GM20431 (cell line): ENCODE measurements around the gene LRP1.

ENCODE experiments used
- in situ Hi-C: fragments of 300-500 bp; cut with MseI, MboI; formaldehyde crosslinking; loops from one replicate; pipeline ENCODE4 v1.15.0; 2020; ENCODE audit warnings: low sequenced_read_pairs; ENCODE audit not compliant: unreplicated experiment

Gene LRP1

DNA sequence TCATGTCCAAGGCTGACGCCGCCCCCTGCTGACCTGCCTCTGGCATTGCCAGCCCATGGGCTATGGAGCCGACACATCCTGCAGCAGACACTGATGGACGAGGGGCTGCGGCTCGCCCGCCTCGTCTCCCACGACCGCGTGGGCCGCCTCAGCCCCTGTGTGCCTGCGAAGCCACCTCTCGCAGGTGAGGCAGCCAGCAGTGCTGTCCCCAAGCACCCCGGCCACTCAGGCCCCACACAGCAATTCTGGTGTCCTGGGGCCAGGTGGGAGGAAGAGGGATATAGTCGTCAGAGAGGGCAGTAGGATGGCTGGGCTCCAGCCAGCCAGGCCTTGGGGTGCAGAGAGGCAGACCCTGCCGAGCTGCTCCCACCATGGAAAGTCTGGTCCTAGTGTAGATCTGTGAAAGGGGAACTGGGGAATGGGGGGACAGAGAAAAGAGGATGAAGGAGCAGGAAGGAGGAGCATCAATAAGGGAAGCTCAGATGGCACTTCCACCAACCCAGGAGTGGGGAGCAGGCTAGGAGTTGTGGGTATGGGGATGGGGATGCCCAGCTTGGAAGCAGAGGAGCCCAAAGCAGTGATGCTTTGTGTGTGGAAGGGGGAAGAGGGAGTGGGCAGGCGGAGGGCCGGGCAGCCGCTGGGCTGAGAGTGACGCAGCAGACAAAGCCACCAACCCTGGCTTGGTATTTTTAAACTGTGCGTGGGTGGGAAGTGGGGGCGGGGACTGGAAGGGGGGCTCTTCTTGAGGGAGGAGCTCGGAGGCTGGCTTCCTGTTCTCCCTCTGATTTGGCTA is 34.7 kb upstream of the LRP1 start:
- in situ Hi-C loops: no loop called here

DNA sequence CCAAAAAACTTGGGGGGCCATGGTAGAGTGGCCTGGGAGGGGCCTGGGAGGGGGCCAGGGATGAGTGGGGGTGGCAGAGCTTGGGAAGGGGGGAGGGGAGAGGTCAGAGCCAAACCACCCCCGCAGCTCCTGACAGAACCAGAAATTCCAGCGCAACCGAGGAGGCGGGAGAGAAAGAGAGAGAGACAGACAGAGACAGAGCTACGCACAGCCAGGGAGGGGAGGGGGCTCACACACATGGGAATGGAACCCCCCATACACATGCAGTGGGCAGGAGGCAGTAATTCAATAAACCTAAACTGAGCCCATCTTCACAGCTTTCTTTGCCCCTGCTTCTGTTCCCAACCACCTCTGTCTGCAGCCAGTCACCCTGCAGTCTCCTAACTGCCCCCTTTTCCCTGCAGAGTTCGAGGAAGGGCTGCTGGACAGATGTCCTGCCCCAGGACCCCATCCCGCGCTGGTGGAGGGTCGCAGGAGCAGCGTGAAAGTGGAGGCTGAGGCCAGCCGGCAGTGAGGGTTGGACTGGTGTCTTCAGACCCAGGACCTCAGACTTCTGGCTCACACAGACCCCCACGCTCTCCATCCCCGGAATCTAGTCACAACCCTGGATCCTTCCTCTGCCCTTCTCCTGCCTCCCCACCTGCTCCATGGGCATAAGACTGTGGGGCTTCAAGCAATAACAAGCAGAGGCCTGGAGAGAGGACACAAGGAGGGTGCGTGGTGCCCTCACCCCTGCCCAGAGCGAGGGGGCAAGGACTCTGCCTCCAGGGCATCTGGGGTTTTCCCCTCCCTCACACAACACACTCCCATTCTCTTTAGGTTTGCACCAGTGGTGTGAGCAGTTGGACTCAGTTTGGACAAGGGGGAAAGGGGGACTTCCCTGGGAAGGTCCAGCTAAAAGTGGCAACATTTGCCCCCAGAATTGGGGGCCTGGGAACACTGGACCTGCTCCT is 33.8 kb upstream of the LRP1 start:
- in situ Hi-C loops: no loop called here

DNA sequence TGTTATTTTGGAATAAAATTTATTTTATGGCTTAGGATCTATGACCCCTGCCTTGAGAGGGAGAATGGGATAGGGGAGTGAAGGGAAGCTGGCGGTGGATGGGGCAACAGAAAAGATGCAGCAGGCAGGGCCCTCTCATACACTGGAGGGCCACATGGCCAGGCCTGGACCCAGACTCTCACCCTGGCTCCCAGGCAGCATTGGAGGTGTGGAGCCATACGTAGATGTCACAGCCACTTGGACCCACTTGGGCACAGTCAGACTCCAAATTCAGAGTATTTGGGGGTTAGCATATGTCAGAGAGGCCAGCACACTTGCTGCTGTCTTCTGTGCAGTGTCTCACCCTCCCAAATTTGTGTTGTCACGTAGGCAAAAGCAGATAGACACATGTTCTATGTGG is 32.8 kb upstream of the LRP1 start:
- in situ Hi-C loops: no loop called here

DNA sequence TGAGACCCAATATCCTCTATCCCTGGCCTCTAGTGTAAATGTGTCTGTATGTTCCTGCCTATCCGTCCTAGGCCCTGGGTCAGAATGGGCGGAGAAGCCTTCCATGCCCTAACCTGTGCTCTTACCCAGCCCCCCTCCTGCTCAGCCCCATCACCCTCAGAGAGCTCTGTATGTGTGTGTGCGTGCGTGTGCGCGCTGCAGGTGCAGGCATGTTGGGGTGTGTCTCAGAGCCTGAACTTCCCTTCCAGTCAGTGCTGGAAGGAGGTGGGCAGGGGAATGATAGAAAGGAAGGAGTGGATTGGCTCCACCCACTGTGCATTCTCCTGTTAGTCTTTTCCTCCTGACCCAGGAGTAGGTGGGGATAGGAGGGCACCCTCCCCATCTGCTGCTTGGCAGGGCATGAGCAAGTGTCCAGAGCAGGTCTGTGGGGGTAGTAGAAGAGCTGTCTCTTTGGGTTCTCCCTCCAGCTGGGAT is 32.1 kb upstream of the LRP1 start:
- in situ Hi-C loops: no loop called here

DNA sequence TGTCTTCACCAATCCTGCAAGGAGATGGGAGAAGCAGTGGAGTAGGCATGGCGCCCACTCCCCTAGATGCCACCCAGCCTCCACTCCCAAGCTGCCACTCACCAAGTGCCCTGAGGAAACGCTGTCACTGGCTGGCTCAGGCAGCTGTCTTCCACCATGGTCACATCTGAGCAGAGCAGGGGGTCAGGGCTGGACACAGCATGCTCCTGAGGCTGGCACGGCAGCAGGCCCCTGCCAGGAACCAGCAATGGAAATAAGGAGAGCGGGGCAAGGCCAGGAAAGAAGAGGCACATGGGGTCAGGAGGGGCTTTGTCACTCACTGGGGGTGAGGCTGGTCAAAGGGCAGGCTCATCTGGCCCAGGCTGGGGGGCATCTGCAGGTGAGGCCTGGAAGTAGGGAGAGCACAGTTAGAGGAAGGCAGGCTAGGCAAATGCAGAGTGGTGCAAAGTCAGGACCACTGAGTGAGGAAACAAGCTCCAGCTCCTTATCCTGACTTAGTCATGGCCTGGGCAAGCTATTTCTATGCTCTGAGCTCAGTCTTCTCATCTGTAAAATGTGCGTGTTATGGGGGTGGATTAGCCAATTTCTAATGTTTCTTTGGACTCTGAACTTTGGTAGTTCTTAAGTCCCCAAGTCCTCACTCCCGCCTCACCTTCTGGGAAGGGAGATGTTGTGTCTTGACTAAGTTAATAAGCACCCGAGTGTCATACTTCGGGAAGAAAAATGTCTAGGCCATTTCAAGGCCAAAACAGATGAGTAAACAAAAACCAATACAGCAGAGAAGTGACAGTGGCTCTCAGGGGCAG is 31.3 kb upstream of the LRP1 start:
- in situ Hi-C loops: no loop called here

DNA sequence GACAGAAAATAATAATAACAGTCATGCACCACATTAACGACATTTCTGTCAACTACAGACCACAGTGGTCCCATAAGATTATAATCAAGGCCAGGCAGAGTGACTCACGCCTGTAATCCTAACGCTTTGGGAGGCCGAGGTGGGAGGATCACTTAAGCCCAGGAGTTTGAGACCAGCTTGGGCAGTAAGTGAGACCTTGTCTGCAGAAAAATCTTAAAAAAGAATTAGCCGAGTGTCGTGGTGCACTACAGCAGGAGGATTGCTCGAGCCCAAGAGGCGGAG is 30.8 kb upstream of the LRP1 start:
- in situ Hi-C loops: no loop called here

DNA sequence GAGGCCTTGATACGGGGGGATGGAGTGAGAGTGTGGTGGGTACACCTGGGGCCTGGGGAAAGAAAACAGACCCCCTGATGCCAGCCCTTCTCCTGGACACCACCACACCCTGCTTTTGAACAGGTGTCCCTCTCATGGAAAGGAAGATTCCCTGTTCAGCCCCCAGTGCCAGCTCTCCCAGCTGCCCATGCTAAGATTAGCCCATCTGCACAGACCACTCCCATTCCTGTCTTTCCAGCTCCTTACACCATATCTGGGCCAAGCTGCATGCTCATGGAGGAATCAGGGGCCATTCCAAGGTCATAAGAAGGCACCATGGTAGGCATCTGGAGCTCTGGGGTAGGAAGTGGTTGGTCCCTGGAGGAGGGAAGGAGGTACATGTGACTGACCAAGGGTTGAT is 29.7 kb upstream of the LRP1 start:
- in situ Hi-C loops: no loop called here

DNA sequence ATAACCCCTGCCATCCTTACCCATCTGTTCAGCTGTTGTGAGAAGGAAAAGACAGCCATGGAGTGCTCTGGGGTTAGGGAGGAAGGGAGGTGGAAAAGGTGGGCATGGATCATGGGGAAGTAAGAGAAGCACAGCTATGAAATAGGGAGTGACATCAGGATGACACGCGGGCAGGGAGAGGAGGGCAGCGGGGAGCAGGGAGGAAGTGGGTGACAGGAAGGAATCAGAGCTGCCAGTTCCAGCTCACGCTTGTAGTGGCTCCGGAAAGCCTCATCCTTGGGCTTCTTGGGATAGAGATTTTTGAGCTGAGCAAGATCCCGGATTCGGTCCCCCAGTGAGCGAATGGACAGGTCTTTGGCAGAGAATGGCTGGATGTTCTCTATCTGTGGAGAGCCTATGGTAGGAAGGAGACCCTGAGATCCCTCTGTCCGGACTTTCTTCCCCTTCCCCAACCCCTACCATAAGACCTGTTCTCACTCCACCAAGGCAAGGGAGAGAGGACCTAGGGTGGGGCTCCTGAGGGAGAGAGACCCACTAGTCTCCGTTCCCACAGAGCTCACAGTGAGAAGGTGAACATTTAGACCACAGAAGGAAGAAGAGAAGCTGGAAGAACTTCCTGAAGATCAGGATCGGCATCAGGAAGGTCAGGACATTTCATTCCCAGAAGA is 29.1 kb upstream of the LRP1 start:
- in situ Hi-C loops: no loop called here

DNA sequence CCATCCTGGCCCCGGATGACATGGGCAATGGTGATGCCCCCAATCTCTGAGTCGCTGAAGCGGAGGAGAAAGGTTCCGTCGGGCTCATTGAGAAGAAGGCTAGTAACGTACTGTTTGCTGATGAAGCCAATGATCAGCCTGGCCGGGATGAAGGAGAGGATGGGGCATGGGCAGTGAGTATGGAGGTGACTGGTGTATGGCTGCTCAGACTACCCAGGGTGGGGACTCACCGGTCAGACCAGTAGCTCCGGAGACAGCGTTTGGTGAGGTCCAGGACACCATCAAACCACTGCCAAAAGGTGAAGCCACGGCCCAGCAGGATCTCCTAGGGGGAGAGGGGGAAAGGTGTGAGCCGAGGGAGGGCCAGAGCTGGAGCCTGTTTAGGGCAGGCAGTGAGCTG is 28.5 kb upstream of the LRP1 start:
- in situ Hi-C loops: no loop called here

DNA sequence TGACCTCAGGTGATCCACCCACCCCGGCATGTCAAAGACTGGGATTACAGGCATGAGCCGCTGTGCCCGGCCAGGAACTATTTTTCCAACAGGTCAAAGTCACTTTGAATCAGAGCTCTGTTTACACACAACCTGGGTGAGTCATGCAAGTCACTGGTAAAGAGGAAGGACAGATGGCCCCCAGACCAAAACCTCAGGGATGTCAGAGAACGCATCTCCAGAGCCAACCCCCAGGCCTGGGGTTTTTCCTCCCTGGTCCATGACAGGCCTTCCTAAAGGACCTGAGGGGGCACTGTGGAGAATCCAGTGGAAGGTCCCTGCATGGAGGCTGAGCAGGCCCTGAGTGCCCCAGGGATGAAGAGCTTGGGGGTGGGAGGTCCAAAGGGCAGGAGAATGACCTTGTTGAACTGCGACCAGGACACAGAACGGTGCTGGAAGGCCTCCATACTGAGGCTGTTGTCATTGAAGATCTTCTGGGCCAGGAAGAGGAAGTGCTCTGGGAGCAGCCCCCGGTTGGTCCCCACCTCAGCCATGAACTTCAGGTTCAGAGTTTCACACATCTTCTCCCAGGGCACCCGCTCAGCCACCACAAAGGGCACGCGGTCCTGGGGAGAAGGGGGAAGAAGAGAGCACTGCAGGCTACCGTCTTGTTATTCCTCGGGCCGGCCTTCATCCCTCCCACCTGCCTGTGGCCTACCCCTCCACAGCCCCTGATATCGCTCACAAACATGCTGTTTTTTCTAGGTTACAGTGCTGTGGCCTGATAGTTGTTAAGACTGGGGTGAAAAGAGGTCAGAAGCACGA is 26.2 kb upstream of the LRP1 start:
- in situ Hi-C loops: no loop called here

DNA sequence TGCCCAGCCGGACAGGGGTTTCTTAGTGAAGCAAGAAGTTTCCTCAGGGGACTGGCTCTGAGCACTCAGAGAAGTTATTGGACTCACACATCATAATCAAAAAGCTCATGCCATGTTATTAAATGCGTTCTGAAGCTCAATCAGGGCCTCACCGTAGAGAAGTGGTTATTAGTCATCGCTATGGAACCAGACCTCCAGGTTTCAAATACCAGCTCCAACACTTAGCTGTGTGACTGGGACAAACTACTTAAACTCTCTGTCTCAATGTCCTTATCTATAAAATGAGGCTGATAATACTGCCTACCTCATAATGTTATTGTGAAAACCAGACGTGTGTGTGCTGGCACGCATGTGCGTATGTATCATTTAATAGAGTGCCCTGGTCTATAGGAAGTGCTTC is 24.4 kb upstream of the LRP1 start:
- in situ Hi-C loops: no loop called here

DNA sequence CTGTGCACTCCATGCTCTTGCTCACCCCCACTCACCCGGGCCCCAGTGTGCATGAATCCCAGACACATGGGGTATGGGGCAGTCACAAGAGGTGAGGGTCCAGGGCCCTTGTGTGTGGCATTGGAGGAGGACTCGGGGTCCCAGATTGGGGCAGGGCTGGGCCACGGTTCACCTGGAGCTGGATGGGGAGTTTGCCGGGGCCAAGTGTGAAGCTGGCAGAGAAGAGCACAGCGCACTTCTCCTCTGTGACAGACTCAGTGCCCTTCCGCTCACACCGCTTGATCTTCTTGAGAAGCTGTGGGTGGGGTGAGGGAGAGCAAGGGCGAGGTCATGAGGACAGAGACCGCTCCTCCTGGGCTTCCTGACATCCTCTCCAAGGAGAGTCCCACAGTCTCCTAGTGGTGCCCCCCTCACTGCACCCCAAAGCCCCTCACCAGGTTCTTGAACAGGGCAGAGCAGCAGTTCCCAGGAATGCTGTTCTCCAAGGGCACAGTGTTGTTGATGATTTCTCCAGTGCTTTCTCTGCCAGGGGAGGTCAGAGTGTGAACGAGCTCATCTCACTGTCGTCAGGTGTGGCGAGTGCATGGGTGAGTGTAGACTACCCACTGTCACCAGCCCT is 23.9 kb upstream of the LRP1 start:
- in situ Hi-C loops: no loop called here

DNA sequence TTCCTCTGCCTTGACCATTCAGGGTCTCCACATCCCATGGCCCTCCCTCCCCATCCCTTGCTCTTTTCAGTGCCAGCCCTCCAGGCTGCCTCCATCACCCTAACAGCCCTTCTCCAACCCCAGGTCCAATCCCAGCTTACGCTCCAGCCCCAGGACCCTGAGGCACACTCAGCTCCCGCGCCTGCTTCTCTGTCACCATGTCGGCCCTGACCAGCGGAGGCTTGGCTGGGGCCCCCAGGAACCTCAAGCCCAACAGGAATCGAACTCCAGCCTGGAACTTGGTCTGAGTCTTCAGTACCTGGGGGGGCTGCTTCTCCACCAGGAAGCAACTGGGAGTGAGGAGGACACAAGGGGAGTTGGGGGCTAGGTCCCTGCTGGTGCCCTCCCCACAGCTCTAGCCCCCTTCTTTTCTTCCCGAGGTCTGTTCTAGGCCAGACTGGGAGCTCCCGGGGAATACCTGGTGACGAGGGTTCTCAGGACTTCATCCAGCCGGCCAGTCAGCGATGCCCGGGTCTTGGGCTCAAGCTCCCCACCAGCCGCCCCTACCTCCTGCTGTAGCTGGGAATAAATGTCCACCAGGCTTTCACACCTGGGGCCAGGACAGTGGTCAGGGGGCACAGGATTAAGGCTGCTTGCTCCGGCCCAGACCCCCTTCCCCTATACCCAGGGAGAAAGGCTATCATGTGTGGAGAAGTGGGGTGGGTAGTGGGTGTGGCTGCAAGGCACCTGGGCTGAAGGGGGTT is 23.1 kb upstream of the LRP1 start:
- in situ Hi-C loops: no loop called here

DNA sequence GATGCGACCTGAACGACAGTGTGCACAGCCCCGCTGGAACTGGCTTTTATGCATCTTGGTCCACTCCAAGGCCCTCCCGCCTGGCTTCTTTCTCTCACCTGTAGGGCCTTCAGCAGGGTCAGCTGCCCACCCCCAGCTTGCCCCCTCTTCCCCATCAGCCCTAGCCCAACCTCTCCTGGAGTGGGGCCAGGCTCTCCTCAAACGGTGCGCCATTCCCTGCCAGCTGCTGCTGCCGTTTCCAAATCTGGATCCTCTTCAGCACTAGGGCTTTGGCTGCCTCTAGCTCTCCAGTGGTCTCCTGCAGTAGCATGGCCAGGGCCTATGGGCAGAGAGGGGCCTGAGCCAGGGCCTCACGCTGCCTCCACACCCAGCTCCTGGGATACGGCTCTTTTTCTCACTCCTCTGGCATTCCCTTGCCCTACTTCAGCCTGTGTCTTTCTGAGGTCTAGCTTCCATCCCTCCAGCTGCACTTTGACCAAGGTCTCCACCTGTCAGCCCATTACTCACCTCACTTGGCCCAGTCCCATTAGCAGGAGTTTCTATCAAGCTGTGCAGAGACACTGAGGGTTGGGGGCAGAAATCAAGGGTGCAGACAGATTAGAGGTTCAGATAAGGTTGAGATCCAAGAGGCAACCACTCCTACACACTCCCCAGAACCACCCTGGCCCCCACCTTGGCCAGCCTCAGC is 22.1 kb upstream of the LRP1 start:
- in situ Hi-C loops: no loop called here

DNA sequence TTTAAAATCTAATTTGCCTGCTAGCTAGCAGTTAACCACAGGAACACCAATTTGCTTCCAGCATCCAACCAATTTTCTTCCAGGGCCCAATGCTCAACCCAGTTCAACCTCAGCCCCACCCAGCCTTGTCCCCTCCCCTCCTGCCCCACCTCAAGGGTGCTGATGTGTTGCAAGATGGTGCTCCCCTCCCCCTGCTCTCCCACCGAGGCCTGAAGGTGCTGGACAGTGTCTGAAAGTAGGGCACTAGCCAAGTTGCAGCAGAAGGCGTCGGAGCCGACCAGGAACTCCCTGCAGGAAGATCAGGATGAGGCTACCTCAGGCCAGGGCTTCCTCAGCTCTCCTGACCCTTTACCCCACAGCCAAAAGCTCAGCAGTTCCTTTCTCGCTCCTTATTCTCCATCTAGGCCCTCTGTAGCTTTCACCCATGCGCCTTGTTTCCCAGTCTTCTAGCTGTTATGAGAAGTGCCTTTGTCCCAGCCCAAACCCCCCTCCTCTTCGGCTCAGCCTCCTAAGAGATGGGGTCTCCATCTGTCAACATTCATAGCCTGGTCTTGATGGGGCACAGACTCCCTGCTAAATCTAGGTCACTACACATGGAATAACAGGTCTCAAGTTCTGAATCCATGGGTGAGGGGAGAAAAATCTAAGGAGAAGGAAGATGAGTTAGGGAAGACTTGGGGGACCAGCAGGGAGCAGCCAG is 20.7 kb upstream of the LRP1 start:
- in situ Hi-C loops: no loop called here

DNA sequence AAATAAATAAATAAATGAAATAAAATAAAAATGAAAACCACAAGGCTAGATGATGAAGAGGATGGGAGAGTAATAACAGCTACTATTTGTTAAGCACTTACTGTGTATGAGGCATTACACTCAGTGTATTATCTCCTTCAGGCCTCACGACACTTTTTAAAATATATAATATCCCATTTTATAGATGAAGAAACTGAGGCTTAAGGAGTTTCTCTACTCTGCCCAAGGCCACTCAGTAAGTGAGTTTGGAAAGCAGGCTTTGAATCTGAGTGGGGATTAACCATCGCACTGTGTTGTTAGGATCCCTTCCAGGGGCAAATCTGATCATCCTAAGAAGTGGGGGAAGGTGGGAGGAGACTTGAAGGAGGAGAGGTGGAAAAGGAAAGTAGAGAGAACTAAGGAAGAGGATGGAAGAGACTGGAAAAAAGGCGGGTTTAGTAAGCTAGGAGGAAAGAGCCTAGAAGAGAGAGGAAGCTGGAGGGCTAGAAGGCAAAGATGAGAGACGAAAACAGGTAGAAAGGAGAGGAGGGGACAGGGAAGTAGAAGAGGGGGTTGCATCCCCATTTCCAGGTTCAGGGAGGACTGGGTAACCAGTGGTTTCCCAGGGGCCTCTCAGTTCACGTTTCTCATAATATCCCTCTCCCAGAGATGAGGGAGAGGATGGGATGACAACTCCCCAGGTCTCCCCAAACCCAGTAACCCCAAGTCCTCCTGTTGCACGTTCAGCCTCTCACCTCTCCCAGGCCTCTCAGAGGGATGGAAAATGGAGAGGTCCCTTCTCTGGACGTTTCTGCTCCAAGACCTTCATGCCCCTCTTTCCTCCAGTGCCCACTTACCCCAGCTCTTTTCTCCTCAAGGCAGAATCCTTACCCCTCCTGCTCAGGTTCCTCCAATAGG is 18.8 kb upstream of the LRP1 start:
- in situ Hi-C loops: loop anchor here (10.0 kb wide), 1 partner anchor 95 kb away; the partner anchor contains the start of gene TAC3
